Measurements from ENCODE around the gene CNTNAP2. TPM values are rescaled to one million over a fixed set of nuclear protein-coding genes. Genes with fewer than 3 reads are reported as not detected.

CNTNAP2 gene
- total and polyA plus RNA-seq, 12 donors: 0.07 to 0.77 (median 0.24) TPM

DNA sequence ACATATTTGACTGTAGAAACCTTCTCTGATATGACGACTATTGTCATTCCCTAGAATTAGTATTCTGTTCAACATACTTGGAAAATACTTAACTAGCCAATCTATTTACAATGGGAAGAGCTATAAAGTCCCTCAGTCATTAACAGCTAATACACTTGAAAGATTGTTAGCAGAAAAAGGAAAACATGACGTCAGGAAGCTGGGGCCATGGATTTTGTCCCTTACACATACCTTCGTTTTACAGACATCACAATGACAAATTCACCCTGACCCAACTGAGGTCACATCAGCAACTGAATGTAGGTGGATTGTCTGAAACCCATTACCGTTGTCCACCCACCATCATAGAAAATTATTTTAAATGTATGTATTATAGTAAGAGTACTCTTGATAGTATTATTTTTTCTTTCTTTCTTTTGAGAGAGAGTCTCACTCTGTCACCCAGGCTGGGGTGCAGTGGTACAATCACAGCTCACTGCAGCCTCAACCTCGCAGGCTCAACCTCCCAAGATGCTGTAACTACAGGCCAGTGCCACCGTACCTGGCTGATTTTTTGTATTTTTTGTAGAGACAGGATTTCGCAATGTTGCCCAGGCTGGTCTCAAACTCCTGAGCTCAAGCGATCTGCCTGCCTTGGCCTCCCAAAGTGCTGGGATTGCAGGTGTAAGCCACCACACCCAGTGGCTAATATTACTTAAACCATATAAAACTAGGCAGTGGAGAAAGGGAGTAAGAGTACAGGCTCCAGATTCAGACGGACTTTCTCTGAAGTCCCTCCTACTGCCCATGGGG is 1977.0 kb downstream of the CNTNAP2 start:
- ATAC-seq (no peak), DNase-seq (no peak)
- peaks cover 0 to 23% (median 11%) of the 10 kb centered on the region in 7 donors for H3K27me3 ChIP-seq
- 83 to 86% methylated on average over 9 of the region's 9 CpGs for WGBS, 2 donors
- H3K36me3 ChIP-seq: no peaks in the 10 kb centered on the region
- no peaks in the 10 kb centered on the region for H3K4me1 ChIP-seq
- intact Hi-C loops (cut with DNase I): no loop called here
- no peak overlapping the region for H3K4me3 ChIP-seq
- H3K9me3 ChIP-seq: peaks cover 0 to 11% (median 0%) of the 10 kb centered on the region in 11 donors
- no peak overlapping the region for H3K27ac ChIP-seq
- TF ChIP-seq, protein P1, sequence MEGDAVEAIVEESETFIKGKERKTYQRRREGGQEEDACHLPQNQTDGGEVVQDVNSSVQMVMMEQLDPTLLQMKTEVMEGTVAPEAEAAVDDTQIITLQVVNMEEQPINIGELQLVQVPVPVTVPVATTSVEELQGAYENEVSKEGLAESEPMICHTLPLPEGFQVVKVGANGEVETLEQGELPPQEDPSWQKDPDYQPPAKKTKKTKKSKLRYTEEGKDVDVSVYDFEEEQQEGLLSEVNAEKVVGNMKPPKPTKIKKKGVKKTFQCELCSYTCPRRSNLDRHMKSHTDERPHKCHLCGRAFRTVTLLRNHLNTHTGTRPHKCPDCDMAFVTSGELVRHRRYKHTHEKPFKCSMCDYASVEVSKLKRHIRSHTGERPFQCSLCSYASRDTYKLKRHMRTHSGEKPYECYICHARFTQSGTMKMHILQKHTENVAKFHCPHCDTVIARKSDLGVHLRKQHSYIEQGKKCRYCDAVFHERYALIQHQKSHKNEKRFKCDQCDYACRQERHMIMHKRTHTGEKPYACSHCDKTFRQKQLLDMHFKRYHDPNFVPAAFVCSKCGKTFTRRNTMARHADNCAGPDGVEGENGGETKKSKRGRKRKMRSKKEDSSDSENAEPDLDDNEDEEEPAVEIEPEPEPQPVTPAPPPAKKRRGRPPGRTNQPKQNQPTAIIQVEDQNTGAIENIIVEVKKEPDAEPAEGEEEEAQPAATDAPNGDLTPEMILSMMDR (IDR thresholded peaks at IDR 0.05): no peak

DNA sequence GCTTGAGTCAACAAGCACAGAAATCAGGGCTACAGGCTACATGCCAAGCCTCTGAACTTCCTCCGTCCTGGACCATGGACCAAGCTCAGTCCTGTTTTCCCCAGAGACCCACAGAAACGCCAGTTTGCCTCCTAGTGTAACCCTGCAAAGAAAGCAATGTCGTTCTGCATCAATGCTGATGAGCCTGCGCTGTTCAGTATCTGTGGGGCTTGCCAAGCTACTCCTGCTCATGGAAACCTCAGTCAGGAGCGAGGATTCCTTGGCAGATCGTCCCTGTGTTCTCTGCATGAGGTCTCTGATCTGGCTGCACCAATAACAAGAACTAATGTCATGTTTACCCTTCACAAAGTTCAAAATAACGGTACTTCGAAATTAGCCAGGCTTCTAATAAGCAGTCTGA is 1978.5 kb downstream of the CNTNAP2 start:
- no peak overlapping the region for H3K4me3 ChIP-seq
- ATAC-seq: no peak
- no peak overlapping the region for H3K27ac ChIP-seq
- TF ChIP-seq, protein P1 (IDR thresholded peaks at IDR 0.05): no peak
- H3K4me1 ChIP-seq: no peaks in the 10 kb centered on the region
- no peaks in the 10 kb centered on the region for H3K36me3 ChIP-seq
- H3K27me3 ChIP-seq: peaks cover 0 to 27% (median 10%) of the 10 kb centered on the region in 7 donors
- H3K9me3 ChIP-seq: peaks cover 0 to under 1% (median 0%) of the 10 kb centered on the region in 11 donors
- intact Hi-C loops (cut with DNase I): no loop called here
- 44 to 47% methylated on average over 8 of the region's 8 CpGs for WGBS, 2 donors
- DNase-seq: no peak

DNA sequence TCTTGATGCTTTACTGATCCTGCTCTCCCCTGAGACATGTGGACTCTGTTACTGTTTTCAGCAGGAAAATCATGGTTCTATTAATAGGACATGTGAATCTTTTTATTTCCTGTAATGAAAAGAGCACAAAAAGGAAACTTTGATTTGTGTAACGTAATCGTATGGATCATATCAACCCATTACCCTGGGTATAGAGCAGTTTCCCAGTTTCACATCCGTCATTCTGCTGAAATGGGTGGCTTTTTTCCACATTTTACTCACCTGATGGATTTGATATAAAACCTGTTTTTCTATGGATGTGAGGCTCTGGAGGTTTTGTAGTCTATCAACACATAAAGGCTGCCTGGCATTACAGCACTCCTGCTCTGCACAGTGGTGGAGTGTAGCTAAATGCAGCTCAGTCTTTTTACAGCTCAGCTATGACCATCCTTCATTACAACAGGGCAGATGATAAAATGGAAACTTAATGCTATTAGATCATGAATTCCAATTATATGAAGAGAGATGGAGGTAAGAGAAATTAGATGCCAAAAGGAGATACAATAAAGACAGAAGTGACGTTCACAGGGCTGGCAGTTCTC is 1987.6 kb downstream of the CNTNAP2 start:
- Histone ChIP-seq H3K36me3 (no peaks in the 10 kb centered on the region), H3K27me3 (peaks cover 0 to 17% (median 3%) of the 10 kb centered on the region in 7 donors), H3K9me3 (peaks cover 0 to 5% (median 0%) of the 10 kb centered on the region in 11 donors), H3K4me1 (peaks cover 0 to 6% (median 0%) of the 10 kb centered on the region in 9 donors), H3K27ac (no peak overlapping the region), H3K4me3 (no peak overlapping the region)
- WGBS, 2 donors: 49 to 57% methylated on average over 4 of the region's 4 CpGs
- TF ChIP-seq, protein P1 (IDR thresholded peaks at IDR 0.05): no peak
- DNase-seq (no peak), ATAC-seq (no peak)
- intact Hi-C loops (cut with DNase I): loop anchor here in 1 of 10 donors (10.0 kb wide), 1 partner anchor 141 kb away; no protein-coding TSS in a partner anchor

DNA sequence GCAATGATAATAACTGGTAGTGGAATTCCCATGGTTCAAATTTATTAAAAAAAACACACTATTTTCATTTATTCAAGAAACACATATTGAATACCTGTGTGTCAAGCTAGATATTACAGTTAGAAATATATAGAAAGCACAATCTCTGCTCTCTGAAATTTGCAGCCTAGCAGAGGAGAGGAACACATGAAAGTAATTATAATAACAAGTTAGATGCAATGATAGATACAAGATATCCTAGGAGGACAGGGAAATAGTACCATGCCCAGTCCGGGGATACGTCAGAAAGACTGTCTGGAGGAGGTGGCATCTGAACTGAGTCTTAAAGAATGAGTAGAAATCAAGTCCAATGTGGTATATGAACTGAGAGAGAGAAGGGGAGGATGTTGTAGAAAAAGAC is 1988.3 kb downstream of the CNTNAP2 start:
- Histone ChIP-seq H3K9me3 (peaks cover 0 to 5% (median 0%) of the 10 kb centered on the region in 11 donors), H3K36me3 (no peaks in the 10 kb centered on the region), H3K4me1 (peaks cover 0 to 6% (median 0%) of the 10 kb centered on the region in 9 donors), H3K27me3 (peaks cover 0 to 17% (median 3%) of the 10 kb centered on the region in 7 donors), H3K4me3 (no peak overlapping the region), H3K27ac (no peak overlapping the region)
- TF ChIP-seq, protein P1 (IDR thresholded peaks at IDR 0.05): no peak
- intact Hi-C loops (cut with DNase I): loop anchor here in 2 of 10 donors (5.0 to 10.0 kb wide), 2 partner anchors 137 to 140 kb away; no protein-coding TSS in a partner anchor
- no peak for ATAC-seq
- DNase-seq: no peak
- WGBS, 2 donors: 95% methylated on average over 2 of the region's 2 CpGs

All from heart right ventricle (tissue), 16 donors.